HEK293 (cell line): Measurements from ENCODE around the gene DDX17.

Source experiments
- EGR2 ChIP-seq: fragments of 450-650 bp; formaldehyde crosslinking; IDR thresholded peaks from 2 replicates; pipeline ENCODE4 v1.5.1; 2016; ENCODE audit warnings: low read depth, missing biosample characterization, missing genetic modification characterization
- GLIS2 ChIP-seq: fragments of 450-650 bp; formaldehyde crosslinking; IDR thresholded peaks from 2 replicates; pipeline ENCODE4 v1.5.1; 2016; ENCODE audit warnings: missing biosample characterization, missing genetic modification characterization
- MYNN ChIP-seq: fragments of 450-650 bp; formaldehyde crosslinking; IDR thresholded peaks from 2 replicates; pipeline ENCODE4 v1.5.1; 2016; ENCODE audit warnings: missing biosample characterization, missing genetic modification characterization, borderline replicate concordance
- SP2 ChIP-seq: fragments of 450-650 bp; formaldehyde crosslinking; IDR thresholded peaks from 2 replicates; pipeline ENCODE4 v1.5.1; 2016; ENCODE audit warnings: missing biosample characterization, missing genetic modification characterization
- TRIM28 ChIP-seq: IDR thresholded peaks from 2 replicates; pipeline ENCODE4 v1.6.1; 2011; ENCODE audit warnings: low read length, control low read depth, borderline replicate concordance
- WT1 ChIP-seq: fragments of 450-650 bp; formaldehyde crosslinking; IDR thresholded peaks from 2 replicates; pipeline ENCODE4 v1.5.1; 2016; ENCODE audit warnings: missing biosample characterization, missing genetic modification characterization
- ZBTB20 ChIP-seq: fragments of 450-650 bp; formaldehyde crosslinking; IDR thresholded peaks from 2 replicates; pipeline ENCODE4 v1.5.1; 2016; ENCODE audit warnings: missing biosample characterization, missing genetic modification characterization
- ZFP69B ChIP-seq: fragments of 450-650 bp; formaldehyde crosslinking; IDR thresholded peaks from 2 replicates; pipeline ENCODE4 v1.5.1; 2016; ENCODE audit warnings: missing biosample characterization, missing genetic modification characterization
- ZNF10 ChIP-seq: fragments of 450-650 bp; formaldehyde crosslinking; IDR thresholded peaks from 2 replicates; pipeline ENCODE4 v1.5.1; 2017; ENCODE audit warnings: missing biosample characterization, missing genetic modification characterization
- ZNF121 ChIP-seq: fragments of 450-650 bp; formaldehyde crosslinking; IDR thresholded peaks from 2 replicates; pipeline ENCODE4 v1.5.1; 2016; ENCODE audit warnings: missing biosample characterization, missing genetic modification characterization
- ZNF433 ChIP-seq: fragments of 450-650 bp; formaldehyde crosslinking; IDR thresholded peaks from 2 replicates; pipeline ENCODE4 v1.5.1; 2016; ENCODE audit warnings: missing biosample characterization, missing genetic modification characterization, low read depth
- ZNF558 ChIP-seq: fragments of 450-650 bp; formaldehyde crosslinking; IDR thresholded peaks from 2 replicates; pipeline ENCODE4 v1.5.1; 2016; ENCODE audit warnings: missing biosample characterization, missing genetic modification characterization
- ZNF596 ChIP-seq: fragments of 450-650 bp; IDR thresholded peaks from 2 replicates; pipeline ENCODE4 v1.5.0; 2018; ENCODE audit warnings: missing biosample characterization, mild to moderate bottlenecking, missing genetic modification characterization, moderate library complexity
- ZNF600 ChIP-seq: fragments of 450-650 bp; formaldehyde crosslinking; IDR thresholded peaks from 2 replicates; pipeline ENCODE4 v1.5.1; 2016; ENCODE audit warnings: missing biosample characterization, missing genetic modification characterization
- ZNF629 ChIP-seq: fragments of 450-650 bp; formaldehyde crosslinking; IDR thresholded peaks from 2 replicates; pipeline ENCODE4 v1.5.1; 2017; ENCODE audit warnings: missing biosample characterization, missing genetic modification characterization
- ZSCAN30 ChIP-seq: fragments of 450-650 bp; IDR thresholded peaks from 2 replicates; pipeline ENCODE4 v1.5.1; 2018; ENCODE audit warnings: missing biosample characterization, mild to moderate bottlenecking, missing genetic modification characterization, moderate library complexity
- TF ChIP-seq, protein P1 (sequence below): fragments of 450-650 bp; formaldehyde crosslinking; IDR thresholded peaks from 2 replicates; pipeline ENCODE4 v1.5.1; 2016; ENCODE audit warnings: missing biosample characterization, missing genetic modification characterization
- TF ChIP-seq, protein P2 (sequence below): fragments of 450-650 bp; formaldehyde crosslinking; IDR thresholded peaks from 2 replicates; pipeline ENCODE4 v1.5.1; 2016; ENCODE audit warnings: missing biosample characterization, missing genetic modification characterization
- TF ChIP-seq, protein P3 (sequence below): fragments of 450-650 bp; IDR thresholded peaks from 2 replicates; pipeline ENCODE4 v1.5.1; 2018; ENCODE audit warnings: missing biosample characterization, missing genetic modification characterization
- TF ChIP-seq, protein P4 (sequence below): fragments of 450-650 bp; formaldehyde crosslinking; IDR thresholded peaks from 2 replicates; pipeline ENCODE4 v1.5.1; 2016; ENCODE audit warnings: missing biosample characterization, missing genetic modification characterization
- TF ChIP-seq, protein P5 (sequence below): fragments of 450-650 bp; formaldehyde crosslinking; IDR thresholded peaks from 2 replicates; pipeline ENCODE4 v1.5.1; 2016; ENCODE audit warnings: missing biosample characterization, missing genetic modification characterization
- TF ChIP-seq, protein P6 (sequence below): fragments of 450-650 bp; formaldehyde crosslinking; IDR thresholded peaks from 2 replicates; pipeline ENCODE4 v1.5.1; 2016; ENCODE audit warnings: missing biosample characterization, missing genetic modification characterization
- TF ChIP-seq, protein P7 (sequence below): fragments of 450-650 bp; formaldehyde crosslinking; IDR thresholded peaks from 2 replicates; pipeline ENCODE4 v1.5.1; 2016; ENCODE audit warnings: missing biosample characterization, missing genetic modification characterization
- TF ChIP-seq, protein P8 (sequence below): fragments of 450-650 bp; formaldehyde crosslinking; IDR thresholded peaks from 2 replicates; pipeline ENCODE4 v1.5.1; 2016; ENCODE audit warnings: missing biosample characterization, missing genetic modification characterization
- TF ChIP-seq, protein P9 (sequence below): fragments of 450-650 bp; formaldehyde crosslinking; IDR thresholded peaks from 2 replicates; pipeline ENCODE4 v1.5.1; 2016; ENCODE audit warnings: missing biosample characterization, missing genetic modification characterization

Gene DDX17

DNA sequence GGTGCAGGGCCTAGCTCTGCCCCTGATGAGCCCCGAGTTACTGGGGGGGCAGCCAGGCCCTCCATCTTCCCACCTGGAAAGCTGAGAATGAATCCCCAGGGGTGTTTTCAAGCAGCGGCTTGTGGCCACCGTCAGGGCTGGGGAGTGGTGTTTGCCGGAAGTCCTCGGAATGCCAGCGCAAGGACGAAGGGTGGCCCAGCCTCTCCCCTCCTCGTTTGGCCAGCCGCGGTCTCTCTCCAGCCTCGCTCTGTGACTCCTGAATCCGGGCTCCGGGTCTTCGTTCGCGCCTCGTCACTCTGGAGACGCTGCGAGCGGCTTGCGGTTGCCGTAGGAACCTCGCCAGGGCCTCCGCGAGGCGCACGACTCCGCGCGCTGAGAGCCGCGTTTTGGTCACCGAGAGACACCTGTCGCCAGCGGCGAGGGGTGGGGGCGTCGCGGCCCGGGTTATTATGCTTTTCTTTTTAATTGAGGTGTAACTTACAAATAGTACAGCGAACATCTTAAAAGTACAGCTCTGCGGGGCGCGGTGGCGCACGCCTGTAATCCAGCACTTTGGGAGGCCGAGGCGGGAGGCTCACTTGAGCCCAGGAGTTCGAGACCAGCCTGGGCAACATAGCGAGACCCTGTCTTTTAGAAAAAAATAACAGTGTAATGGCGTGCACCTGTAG lies 44.6 kb downstream of the DDX17 start (continued):
- TF ChIP-seq, protein P1, sequence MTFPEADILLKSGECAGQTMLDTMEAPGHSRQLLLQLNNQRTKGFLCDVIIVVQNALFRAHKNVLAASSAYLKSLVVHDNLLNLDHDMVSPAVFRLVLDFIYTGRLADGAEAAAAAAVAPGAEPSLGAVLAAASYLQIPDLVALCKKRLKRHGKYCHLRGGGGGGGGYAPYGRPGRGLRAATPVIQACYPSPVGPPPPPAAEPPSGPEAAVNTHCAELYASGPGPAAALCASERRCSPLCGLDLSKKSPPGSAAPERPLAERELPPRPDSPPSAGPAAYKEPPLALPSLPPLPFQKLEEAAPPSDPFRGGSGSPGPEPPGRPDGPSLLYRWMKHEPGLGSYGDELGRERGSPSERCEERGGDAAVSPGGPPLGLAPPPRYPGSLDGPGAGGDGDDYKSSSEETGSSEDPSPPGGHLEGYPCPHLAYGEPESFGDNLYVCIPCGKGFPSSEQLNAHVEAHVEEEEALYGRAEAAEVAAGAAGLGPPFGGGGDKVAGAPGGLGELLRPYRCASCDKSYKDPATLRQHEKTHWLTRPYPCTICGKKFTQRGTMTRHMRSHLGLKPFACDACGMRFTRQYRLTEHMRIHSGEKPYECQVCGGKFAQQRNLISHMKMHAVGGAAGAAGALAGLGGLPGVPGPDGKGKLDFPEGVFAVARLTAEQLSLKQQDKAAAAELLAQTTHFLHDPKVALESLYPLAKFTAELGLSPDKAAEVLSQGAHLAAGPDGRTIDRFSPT (tag by site-specific recombination): peak; percentile 54; the same call in 1 of the 2 replicates
- TF ChIP-seq, protein P2, sequence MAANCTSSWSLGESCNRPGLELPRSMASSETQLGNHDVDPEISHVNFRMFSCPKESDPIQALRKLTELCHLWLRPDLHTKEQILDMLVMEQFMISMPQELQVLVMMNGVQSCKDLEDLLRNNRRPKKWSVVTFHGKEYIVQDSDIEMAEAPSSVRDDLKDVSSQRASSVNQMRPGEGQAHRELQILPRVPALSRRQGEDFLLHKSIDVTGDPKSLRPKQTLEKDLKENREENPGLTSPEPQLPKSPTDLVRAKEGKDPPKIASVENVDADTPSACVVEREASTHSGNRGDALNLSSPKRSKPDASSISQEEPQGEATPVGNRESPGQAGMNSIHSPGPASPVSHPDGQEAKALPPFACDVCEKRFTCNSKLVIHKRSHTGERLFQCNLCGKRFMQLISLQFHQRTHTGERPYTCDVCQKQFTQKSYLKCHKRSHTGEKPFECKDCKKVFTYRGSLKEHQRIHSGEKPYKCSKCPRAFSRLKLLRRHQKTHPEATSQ (tag by site-specific recombination): peak; percentile 89
- TF ChIP-seq EGR2 (0 out of 2 replicates have a peak, but pooled peaks have one; percentile 6), ZNF629 (tag by site-specific recombination) (peak; percentile 65), TRIM28 (peak; percentile 70; the same call in 1 of the 2 replicates), ZSCAN30 (tag by site-specific recombination) (peak; percentile 71), WT1 (tag by site-specific recombination) (peak; percentile 60; the same call in 1 of the 2 replicates), ZBTB20 (tag by site-specific recombination) (peak; percentile 10; the same call in 1 of the 2 replicates), ZNF558 (tag by site-specific recombination) (0 out of 2 replicates have a peak, but pooled peaks have one; percentile 25), GLIS2 (tag by site-specific recombination) (peak; percentile 93), ZNF600 (tag by site-specific recombination) (no peak), MYNN (tag by site-specific recombination) (peak; percentile 95), ZNF10 (peak; percentile 82; the same call in 1 of the 2 replicates), ZNF433 (tag by site-specific recombination) (no peak), SP2 (tag by site-specific recombination) (peak; percentile 70), ZFP69B (peak; percentile 94), ZNF121 (peak; percentile 99), ZNF596 (tag by site-specific recombination) (peak; percentile 90)
- TF ChIP-seq, protein P3, sequence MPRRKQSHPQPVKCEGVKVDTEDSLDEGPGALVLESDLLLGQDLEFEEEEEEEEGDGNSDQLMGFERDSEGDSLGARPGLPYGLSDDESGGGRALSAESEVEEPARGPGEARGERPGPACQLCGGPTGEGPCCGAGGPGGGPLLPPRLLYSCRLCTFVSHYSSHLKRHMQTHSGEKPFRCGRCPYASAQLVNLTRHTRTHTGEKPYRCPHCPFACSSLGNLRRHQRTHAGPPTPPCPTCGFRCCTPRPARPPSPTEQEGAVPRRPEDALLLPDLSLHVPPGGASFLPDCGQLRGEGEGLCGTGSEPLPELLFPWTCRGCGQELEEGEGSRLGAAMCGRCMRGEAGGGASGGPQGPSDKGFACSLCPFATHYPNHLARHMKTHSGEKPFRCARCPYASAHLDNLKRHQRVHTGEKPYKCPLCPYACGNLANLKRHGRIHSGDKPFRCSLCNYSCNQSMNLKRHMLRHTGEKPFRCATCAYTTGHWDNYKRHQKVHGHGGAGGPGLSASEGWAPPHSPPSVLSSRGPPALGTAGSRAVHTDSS (tag by site-specific recombination): peak; percentile 27; the same call in 1 of the 2 replicates
- TF ChIP-seq, protein P4, sequence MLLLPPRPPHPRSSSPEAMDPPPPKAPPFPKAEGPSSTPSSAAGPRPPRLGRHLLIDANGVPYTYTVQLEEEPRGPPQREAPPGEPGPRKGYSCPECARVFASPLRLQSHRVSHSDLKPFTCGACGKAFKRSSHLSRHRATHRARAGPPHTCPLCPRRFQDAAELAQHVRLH (tag by site-specific recombination): peak; percentile 65; the same call in 1 of the 2 replicates
- TF ChIP-seq, protein P5, sequence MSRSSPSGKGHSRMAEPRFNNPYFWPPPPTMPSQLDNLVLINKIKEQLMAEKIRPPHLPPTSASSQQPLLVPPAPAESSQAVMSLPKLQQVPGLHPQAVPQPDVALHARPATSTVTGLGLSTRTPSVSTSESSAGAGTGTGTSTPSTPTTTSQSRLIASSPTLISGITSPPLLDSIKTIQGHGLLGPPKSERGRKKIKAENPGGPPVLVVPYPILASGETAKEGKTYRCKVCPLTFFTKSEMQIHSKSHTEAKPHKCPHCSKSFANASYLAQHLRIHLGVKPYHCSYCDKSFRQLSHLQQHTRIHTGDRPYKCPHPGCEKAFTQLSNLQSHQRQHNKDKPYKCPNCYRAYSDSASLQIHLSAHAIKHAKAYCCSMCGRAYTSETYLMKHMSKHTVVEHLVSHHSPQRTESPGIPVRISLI (tag by site-specific recombination): no peak
- TF ChIP-seq, protein P6, sequence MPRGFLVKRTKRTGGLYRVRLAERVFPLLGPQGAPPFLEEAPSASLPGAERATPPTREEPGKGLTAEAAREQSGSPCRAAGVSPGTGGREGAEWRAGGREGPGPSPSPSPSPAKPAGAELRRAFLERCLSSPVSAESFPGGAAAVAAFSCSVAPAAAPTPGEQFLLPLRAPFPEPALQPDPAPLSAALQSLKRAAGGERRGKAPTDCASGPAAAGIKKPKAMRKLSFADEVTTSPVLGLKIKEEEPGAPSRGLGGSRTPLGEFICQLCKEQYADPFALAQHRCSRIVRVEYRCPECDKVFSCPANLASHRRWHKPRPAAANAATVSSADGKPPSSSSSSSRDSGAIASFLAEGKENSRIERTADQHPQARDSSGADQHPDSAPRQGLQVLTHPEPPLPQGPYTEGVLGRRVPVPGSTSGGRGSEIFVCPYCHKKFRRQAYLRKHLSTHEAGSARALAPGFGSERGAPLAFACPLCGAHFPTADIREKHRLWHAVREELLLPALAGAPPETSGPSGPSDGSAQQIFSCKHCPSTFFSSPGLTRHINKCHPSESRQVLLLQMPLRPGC (tag by site-specific recombination): 0 out of 2 replicates have a peak, but pooled peaks have one; percentile 65
- TF ChIP-seq, protein P7, sequence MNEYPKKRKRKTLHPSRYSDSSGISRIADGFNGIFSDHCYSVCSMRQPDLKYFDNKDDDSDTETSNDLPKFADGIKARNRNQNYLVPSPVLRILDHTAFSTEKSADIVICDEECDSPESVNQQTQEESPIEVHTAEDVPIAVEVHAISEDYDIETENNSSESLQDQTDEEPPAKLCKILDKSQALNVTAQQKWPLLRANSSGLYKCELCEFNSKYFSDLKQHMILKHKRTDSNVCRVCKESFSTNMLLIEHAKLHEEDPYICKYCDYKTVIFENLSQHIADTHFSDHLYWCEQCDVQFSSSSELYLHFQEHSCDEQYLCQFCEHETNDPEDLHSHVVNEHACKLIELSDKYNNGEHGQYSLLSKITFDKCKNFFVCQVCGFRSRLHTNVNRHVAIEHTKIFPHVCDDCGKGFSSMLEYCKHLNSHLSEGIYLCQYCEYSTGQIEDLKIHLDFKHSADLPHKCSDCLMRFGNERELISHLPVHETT (tag by site-specific recombination): peak; percentile 64; the same call in 1 of the 2 replicates
- TF ChIP-seq, protein P8, sequence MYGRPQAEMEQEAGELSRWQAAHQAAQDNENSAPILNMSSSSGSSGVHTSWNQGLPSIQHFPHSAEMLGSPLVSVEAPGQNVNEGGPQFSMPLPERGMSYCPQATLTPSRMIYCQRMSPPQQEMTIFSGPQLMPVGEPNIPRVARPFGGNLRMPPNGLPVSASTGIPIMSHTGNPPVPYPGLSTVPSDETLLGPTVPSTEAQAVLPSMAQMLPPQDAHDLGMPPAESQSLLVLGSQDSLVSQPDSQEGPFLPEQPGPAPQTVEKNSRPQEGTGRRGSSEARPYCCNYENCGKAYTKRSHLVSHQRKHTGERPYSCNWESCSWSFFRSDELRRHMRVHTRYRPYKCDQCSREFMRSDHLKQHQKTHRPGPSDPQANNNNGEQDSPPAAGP (tag by site-specific recombination): peak; percentile 83
- TF ChIP-seq, protein P9, sequence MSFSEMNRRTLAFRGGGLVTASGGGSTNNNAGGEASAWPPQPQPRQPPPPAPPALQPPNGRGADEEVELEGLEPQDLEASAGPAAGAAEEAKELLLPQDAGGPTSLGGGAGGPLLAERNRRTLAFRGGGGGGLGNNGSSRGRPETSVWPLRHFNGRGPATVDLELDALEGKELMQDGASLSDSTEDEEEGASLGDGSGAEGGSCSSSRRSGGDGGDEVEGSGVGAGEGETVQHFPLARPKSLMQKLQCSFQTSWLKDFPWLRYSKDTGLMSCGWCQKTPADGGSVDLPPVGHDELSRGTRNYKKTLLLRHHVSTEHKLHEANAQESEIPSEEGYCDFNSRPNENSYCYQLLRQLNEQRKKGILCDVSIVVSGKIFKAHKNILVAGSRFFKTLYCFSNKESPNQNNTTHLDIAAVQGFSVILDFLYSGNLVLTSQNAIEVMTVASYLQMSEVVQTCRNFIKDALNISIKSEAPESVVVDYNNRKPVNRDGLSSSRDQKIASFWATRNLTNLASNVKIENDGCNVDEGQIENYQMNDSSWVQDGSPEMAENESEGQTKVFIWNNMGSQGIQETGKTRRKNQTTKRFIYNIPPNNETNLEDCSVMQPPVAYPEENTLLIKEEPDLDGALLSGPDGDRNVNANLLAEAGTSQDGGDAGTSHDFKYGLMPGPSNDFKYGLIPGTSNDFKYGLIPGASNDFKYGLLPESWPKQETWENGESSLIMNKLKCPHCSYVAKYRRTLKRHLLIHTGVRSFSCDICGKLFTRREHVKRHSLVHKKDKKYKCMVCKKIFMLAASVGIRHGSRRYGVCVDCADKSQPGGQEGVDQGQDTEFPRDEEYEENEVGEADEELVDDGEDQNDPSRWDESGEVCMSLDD (tag by site-specific recombination): peak; percentile 73
